Measurements from ENCODE around the gene PXK.
A peak's percentile ranks its signal among the peaks of the same experiment; 100 is the strongest.
"Not testable (repeated sequence)": the region's sequence is repeated elsewhere in the genome, so short reads cannot be mapped to it uniquely, and the experiment has no call there.

PXK gene

DNA sequence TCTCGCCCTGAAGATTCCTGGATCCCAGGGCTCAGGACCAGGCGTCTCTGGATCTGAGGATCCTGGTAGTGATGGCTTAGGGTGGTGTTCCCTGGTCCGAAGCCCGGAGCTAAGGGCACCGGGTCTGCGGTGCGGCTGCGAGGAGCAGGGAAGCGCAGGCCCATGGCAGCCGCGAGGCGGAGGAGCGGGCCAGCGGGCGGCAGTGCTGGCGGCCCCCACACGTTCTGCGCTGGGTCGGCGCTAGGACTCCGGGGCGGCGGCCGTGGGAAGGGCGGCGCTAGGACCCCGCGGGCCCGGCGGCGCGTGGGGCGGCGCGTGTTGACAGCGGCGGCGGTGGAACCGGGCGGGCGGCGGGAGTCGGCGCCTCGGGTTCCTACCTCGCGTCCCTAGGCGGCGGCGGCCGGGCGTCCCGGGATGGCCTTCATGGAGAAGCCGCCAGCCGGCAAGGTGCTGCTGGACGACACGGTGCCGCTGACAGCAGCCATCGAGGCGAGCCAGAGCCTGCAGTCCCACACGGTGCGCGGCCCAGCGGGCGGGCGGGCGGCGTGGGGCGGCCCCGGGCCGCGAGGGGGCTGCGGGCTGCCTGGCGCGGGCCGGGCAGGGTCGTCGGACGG lies at the start of gene PXK:
Gene PXK (plus strand): TSS at position 318 of the 614 bp plus-strand sequence. CDS start 97 bp downstream, at position 415.
- DNase-seq: peak; percentile 74

DNA sequence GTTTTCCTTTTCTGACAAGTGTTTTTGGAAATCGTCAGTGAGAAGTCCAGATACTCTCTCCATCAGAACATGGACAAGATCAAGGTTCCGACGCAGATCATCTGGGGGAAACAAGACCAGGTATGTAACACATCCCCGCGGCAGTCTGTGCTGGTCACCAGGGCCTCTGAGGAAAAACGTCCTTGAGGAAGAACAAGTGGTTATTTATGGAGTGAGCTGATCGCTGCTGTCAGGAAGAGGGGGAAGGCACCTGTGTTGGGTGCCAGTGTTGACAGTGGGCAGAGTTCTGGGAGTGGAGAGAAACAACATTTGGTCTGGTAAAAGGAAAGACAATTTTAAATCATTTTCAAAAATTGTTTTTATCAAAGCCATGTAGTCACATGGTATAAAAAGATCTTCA lies 47.4 kb upstream of the PXK start:
- DNase-seq: no peak

DNA sequence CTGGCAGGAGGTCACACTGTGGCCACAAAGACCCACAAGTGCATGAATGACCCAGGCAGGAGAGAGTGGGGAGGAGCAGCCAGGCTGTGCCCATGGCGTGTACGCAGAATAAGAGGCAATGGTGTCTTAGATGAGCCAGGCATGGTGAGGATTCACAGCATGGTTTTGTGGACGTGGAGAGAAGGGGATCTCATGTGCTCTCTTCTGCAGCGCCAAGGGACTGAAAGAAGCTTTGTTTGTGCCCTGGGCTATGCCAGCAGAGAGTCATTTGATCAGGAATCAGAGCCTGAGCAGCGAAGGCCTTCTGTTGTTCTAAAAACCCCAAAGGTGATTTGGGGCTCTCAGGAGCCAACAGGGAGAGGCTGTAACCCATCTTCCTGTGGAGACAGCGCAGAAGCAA lies 45.3 kb upstream of the PXK start:
- DNase-seq: no peak

DNA sequence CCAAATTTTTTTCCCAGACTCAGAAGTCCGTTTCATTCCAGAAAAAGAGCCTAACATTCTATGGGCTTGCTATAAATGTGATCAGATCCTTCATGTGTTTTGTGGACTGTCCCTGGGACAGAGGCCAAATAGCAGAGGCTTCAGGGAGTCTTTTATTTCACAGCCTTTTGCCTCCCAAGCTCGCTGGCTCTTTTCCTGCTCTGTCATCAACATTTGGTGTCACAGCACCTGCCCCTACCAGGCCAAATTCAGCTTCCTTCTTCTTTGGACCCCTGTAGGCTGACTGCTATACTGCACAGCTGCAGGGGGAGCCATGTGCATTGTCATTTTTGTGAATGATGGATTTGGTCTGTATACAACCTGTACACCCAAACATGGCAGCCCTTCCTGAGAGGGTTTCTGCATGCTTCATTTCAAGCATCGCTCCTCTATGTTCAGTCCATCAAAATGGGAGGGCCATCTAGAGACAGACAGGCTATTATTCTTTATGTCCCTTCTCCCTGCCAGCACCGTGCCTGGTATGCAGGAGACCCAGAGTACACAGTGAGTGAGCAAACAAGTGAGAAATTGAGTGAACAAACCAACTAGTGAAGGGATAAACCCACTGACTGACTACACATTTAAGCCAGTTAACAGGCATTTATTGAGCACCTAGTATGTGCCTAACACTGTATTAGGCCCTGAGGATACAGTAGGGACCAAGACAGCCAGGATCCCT lies 44.5 kb upstream of the PXK start:
- DNase-seq: no peak

DNA sequence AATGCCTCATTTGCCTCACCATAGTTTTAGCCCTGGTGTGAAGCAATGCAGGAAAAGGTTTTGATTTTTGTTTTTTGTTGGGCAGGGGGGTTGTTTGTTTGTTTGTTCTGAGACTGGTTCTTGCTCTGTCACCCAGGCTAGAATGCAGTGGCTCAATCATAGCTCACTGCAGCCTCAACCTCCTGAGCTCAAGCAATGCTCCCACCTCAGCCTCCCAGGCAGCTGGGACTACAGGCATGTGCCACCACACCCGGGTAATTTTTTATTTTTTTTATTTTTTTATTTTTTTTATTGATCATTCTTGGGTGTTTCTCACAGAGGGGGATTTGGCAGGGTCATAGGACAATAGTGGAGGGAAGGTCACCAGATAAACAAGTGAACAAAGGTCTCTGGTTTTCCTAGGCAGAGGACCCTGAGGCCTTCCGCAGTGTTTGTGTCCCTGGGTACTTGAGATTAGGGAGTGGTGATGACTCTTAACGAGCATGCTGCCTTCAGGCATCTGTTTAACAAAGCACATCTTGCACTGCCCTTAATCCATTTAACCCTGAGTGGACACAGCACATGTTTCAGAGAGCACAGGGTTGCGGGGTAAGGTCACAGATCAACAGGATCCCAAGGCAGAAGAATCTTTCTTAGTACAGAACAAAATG lies 43.6 kb upstream of the PXK start:
- DNase-seq: not testable (repeated sequence)

DNA sequence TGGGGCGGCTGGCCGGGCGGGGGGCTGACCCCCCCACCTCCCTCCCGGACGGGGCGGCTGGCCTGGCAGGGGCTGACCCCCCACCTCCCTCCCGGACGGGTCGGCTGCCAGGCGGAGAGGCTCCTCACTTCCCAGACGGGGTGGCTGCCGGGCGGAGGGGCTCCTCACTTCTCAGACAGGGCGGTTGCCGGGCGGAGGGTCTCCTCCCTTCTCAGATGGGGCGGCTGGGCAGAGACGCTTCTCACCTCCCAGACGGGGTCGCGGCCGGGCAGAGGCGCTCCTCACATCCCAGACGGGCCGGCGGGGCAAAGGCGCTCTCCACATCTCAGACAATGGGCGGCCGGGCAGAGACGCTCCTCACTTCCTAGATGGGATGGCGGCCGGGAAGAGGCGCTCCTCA lies 42.2 kb upstream of the PXK start:
- DNase-seq: not testable (repeated sequence)

DNA sequence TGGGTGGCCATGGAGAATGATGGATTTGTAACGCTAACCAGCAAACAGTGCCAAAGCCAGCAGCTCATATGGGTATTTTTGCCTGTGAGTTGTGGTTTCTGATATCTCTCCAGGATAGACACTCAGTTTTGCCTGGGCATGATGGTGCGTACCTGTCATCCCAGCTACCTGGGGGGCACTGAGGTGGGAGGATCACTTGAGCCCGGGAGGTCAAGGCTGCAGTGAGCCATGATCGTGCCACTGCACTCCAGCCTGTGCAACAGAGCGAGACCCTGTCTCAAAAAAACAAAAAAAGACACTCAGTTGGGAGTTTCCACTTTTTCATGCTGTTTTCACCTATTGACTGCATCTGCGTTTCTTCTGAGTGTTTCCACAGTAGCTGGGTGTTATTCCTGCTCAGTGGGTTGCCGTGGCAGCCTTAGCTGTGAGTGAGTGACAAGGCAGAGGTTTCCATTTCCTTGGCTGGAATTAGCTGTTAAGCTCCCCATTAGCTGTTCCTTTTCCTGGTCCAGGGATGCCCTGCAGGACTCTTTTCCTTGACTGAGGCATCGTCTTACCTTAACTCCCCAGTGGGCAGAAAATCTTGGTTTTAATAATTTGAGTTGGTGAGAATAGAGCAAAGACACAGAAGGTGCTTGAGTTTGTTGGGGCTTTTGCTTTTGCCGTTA lies 40.9 kb upstream of the PXK start:
- no peak for DNase-seq

DNA sequence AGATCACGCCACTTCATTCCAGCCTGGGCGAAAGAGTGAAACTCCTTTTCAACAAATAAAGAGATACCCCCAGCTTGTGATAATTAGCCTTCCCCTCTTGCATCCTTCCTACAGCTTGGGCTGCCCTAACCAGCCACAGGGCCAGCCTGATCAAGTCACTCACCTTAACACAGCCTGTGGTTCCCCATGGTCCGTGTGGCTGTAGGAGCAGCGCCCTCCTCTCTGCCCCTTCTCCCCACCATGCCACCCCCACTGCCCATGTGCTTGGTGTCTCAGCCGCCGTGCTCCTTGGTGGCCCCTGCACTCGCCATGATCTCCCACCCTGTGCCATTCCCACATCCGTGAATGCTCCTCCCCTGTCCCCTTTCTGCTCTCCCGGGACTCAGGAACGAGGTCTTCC lies 39.8 kb upstream of the PXK start:
- no peak for DNase-seq

DNA sequence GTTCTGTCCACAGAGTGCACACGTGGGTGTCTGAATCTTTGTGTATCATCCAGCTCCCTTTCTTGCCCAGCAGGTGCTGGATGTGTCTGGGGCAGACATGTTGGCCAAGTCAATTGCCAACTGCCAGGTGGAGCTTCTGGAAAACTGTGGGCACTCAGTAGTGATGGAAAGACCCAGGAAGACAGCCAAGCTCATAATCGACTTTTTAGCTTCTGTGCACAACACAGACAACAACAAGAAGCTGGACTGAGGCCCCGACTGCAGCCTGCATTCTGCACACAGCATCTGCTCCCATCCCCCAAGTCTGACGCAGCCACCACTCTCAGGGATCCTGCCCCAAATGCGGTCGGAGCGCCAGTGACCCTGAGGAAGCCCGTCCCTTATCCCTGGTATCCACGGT lies 39.2 kb upstream of the PXK start:
- no peak for DNase-seq

DNA sequence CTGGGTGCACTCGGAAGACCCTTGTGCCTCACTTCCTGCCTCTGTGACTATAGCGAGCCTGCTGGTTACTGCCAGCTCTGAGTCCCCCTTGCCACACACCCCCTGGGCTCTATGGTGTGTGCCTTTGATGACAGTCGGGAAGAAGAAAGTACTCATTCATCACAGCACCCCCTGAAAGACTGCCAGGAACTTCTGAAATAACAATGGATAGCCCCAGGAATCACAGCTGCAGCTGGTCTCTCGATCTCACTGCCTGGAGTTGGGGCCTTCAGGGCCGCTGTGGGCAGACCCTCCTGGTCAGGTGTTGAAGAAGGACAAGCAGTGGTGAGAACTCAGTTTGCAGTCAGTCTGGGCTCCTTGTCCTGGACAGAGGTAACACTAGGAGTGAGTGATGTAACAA lies 36.4 kb upstream of the PXK start:
- DNase-seq: no peak

DNA sequence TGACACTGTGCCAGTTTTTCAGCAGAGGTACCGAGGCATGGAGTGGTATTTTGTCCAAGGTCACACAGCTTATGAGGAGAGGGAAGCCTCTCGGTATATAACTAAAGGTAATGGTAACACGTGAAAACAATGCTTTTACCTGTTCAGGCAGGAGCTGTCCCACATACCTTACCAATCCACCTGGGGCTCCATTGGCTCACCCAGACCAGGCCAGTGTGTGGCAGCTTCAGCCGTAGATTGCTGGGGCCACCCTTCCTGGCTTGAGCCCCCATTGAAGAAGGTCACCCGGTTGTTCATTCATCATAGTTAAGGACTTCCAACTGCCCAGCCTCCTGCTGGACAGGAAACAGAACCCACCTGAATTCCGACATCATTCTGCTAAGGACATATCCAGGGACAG lies 35.8 kb upstream of the PXK start:
- no peak for DNase-seq

DNA sequence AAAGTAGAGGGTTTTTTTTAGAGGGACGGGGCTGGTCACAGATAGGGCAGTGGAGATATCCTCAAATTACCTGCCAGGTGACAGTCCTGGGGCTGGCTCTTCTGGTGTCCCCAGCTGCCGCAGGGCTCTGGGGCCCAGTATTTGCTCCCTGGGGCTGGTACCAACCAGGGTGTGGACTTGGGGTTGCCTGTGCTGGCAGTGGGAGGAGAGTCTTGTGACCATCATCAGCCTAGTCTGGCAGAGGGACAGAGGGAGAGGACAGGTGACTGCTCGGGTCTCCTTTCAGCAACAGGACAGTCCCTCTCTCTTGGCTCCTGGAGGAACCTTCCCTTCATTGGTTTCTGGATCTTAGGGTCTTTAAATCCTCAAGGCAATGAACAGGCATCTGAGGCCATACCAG lies 34.5 kb upstream of the PXK start:
- DNase-seq: no peak

DNA sequence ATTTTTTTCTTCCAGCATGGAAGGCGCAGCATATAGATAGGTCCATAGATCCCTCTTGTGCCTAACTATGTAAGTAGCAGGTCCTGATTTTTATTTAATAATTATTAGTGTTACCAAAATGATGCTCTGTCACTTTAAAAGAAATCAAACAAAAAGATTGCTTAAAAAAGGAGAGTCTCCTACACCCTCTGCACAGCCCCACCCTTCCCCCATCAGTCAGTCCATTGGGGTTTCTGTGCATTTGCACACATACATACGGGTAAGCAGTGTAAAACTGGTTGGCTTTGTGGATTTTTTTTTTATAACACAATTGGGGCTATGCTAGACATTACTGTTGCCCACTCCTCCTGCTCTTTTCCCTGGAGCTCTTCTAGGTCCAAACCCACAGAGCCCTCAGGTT lies 33.6 kb upstream of the PXK start:
- DNase-seq: no peak

DNA sequence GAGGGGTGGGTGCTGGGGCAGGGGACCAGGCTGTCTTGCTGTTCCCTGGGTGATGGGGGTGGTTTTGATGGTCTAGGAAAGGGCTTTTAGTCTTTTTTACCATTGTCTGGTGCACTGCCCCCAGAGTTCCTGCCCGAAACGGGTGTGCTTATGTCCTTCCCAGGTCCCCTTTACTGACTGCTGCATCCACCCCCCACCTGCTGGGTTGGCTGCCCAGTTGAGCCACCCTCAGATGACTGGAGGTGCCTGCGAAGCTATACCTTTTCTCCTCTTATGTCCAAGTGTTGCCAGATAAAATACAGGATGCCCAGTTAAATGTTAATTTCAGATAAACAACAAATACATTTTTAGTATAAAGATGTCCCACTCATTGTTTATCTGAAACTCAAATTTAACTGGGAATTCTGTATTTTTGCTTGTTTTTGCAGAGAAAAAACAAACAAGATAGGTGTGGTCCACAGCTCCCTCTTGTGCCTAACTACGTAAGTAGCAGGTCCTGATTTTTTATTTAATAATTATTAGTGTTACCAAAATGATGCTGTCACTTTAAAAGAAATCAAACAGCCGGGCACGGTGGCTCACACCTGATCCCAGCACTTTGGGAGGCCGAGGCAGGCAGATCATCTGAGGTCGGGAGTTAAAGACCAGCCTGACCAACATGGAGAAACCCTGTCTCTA lies 32.7 kb upstream of the PXK start:
- no peak for DNase-seq

DNA sequence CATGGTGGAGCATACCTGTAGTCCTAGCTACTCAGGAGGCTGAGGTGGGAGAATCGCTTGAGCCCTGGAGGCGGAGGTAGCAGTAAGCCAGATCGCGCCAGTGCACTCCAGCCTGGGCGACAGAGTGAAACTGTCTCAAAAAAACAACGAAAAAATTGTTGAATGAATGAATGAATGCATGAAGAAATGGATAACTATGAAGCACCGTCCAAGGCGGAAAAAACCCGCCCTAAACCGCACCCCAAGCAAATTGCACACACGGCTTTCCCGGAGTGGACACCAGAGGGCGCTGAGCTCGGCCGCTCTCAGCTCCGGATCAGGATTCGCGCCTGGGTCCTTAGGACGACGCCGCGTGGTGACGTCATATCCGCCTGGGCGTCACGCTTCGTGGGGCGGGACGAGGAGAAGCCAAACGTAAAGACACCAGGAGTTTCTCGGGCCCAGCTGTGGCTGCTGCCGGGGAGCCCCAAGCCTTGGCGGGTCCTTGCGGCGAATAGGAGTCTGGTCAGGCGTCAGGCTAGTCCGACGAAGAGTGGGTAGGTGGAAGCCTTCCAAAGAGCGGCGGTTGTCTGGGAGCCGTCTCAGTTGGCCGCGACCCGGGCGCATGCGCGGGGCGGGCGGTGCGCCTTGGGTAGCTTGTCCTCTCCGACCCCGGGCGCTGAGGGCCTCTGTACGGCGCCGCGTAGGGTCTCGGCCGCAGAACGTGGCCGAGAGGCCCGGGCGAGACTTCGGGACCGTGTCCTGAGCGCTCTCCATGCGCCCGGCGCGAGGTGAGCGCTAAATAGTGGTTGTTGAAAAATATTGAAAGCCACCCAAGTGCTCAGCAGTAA lies 26.6 kb upstream of the PXK start, which contains the start of the genes HTD2 and RPP14:
Gene HTD2 (plus strand): TSS at position 639 of the 830 bp plus-strand sequence. CDS start 11,094 bp downstream, outside the sequence.
Gene RPP14 (plus strand): TSS at position 364 of the 830 bp plus-strand sequence. CDS start 4,085 bp downstream, outside the sequence.
- DNase-seq: peak; percentile 94

DNA sequence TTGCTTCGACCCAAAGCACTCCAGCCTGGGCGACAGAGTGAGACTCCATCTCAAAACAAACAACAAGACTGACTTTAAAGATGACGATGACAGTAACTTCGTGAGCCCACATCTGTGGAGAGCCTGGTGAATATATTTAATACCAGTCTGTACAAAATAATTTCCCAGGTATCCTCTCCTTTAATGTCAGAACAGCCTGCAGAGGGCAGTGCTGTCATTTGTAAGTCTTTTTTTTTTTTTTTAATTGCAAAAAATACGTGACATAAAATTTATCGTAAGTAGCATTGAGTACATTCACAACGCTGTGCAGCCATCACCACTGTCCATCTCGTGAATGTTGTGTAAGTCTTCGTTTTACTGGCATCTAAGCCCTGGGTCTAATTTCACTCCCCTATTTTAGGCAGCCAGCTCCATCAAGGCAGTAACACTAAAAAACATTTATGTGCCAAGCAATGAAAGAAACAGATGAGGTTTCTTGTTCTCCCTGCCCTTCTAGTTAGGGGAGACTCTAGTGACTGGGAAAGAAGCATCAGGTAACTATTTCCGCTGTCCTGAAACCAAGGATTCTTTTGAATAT lies 25.0 kb upstream of the PXK start:
- no peak for DNase-seq

DNA sequence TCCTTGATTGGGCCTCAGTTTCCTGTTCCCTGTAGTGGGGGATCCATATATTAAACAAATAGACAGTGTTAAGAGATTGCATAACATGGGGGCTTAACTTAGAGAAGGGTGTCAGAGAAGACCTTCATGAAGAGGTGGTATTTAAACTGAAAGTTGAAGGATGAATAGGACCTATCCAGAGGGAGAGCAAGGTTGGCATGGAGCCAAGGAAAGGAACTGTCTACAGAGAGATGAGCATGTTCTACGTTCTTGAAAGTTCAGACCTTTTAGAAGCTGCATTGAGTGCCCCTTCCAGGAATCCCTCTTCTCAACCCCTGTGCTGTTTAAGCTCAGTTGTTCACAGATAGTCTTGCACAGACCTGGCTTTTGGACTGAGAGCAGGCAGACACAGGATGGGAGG lies 24.0 kb upstream of the PXK start:
- DNase-seq: no peak

DNA sequence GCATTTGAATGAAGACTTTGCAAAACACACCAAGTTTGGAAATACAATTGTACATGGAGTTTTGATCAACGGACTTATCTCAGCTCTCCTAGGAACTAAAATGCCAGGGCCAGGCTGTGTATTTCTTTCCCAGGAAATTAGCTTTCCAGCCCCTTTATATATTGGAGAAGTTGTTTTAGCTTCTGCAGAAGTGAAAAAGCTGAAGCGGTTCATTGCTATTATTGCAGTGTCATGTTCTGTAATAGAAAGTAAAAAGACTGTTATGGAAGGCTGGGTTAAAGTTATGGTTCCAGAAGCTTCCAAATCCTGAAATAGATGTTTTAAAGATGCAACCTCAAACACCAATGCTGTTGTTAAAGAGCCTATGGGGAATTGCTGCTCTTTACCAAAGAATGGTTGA lies 14.9 kb upstream of the PXK start:
- DNase-seq: no peak

DNA sequence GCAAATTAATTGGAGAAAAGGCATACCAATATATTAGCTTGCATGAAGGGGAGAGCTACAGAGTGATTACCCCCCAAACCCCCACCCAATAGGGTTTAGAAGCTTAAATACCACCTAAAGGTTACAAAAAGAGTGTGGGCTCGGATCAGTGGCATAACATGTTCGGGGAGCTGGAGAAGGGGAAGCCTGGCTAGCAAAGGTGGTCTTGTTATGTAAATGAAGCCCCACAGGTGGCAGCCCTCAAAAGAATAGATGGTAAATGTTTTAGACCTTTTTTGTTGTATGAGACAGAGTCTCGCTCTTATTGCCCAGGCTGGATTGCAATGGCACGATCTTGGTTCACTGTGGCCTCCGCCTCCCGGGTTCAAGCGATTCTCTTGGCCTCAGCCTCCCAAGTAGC lies 10.9 kb upstream of the PXK start:
- DNase-seq: no peak

DNA sequence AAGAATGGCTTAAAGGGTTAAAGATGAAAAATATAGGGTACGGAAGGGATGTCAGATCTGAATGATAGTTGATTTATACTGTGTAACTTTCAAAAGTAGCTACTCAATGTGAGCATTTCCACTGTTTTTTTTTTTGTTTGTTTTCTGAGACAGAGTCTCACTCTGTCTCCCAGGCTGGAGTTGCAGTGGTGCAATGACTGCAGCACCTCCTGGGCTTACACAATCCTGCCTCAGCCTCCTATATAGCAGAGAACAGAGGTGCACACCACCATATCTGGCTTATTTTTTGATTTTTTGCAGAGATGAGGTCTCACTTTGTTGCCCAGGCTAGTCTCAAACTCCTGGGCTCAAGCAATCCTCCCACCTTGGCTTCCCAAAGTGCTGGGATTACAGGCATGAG lies 9.9 kb upstream of the PXK start:
- DNase-seq: no peak

DNA sequence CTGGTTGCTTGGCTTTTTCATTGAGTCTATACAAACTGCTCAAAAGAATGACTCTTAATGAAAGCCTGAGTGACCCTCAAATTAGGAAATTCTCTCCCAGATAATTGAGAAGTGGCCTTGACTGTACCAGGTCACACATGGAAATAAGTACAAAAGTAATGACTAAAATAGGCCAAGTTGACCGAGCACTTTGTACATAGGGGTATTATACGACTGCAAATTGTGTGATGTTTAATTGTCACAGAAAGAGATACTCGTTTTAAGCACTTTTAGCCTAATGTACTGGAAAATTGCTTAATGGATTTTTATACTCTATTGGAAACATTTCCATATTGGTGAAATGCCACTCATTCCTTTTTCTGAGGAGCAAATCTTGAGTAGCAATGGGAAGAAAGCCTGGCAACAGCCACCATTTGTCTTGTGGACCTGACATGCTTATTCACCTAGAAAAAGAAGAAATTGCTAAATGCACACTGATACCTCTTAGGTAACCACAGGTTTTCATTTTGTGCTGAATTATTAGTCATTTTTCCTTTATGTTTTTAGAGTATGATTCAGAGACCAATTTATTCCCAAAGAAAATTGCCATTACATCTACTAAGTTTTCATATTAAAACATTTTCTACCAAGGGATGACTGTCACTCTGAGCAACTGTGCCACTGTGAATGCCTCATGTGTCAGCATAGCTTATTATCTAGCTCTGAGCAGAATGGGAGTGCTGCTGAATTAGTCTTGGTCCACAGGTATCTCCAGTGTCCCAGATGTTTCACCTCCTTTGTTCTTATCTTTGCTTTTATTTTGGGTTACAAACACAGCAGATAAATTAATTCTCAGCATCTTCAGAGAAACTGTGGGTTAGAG lies 8.9 kb upstream of the PXK start:
- no peak for DNase-seq

Data from T1000 (cell line).